GM18861 (cell line): Measurements from ENCODE around the gene SPATA31E1.
"Not testable (repeated sequence)": the region's sequence is repeated elsewhere in the genome, so short reads cannot be mapped to it uniquely, and the experiment has no call there.

ENCODE experiments used
- ATAC-seq: cut with Tn5 transposase; IDR thresholded peaks from one replicate; pipeline ENCODE4 v1.9.1; 2021; ENCODE audit not compliant: unreplicated experiment

Gene SPATA31E1

DNA sequence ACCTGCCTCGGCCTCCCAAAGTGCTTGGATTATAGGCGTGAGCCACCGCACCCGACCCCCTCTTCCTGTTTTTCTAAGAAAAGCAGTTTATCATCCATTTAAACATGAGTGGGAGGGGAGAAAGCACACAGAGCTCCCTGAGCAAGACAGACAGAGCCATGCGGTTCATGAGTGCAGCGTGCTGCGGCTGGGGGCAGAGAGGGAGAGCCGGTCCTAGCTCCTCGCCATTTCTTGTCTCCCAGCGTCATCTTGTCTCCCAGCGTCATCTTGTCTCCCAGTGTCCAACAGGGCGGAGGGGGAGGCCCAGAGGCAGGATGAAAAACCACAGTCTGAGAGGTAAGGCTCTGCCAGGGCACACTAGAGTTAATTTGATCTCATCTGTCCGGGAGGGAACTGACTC, 36.3 kb downstream of the SPATA31E1 start:
- not testable (repeated sequence) for ATAC-seq

DNA sequence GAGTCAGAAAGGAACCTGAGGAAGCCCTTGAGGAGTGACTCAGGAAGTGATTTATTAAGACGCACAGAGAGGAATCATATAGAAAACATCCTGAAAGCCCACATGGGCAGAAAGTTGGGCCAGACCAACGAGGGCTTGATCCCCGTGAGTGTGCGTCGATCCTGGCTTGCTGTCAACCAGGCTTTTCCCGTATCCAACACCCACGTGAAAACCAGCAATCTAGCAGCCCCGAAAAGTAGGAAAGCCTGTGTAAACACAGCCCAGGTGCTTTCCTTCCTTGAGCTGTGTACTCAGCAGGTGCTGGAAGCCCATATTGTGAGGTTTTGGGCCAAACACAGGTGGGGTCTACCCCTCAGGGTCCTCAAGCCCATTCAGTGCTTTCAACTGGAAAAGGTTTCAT, 38.9 kb downstream of the SPATA31E1 start:
- ATAC-seq: not testable (repeated sequence)

DNA sequence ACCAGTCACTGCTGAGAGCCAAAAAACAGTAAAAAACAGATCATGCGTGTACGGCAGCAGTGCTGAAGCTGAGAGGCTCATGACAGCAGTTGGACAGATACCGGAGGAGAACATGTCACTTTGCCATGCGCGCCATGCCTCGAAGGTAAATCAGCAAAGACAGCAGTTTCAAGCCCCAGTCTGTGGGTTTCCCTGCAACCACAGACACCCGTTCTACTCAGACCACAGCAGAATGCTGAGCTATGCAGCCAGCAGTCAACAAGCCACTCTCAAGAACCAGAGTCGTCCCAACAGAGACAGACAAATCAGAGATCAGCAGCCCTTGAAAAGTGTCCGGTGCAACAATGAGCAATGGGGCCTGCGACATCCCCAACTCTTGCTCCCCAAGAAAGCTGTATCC, 40.3 kb downstream of the SPATA31E1 start:
- not testable (repeated sequence) for ATAC-seq

DNA sequence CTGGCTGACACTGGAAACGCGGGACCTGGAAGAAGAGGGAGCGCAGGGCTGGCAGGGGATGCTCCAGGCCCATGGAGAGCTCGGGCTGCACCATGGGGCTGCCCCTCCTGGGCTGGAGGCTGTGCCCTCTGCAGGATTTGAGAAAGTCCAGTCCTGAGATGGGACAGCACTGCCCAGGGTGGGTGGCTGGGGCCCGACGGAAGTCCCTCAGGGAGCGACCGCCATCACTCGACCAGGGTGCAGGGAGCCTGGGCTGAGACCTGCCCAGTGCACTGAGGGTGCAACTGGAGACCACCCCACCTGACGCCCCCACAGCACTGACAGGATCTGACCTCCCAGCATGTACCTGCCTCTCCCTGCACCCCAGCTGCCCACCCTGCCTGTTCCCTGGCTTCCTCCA, 42.2 kb downstream of the SPATA31E1 start:
- not testable (repeated sequence) for ATAC-seq

DNA sequence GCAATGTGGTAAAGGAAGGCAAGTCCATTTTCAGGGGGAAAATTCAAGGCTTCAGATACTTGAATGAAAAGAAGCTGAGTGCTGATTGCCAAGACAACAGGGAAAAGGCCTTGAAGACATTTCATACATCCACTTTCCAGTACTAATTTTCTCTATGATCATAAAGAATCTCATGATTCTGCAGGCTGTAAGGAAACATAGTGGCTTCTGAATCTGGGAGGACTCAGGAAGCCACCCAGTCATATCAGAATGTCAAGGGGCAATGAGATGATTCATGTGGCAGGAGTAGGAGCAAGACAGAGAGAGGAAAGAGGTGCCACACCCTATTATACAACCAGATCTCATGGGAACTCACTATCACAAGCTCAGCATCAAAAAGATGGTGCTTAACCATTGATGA, 46.5 kb downstream of the SPATA31E1 start:
- not testable (repeated sequence) for ATAC-seq

DNA sequence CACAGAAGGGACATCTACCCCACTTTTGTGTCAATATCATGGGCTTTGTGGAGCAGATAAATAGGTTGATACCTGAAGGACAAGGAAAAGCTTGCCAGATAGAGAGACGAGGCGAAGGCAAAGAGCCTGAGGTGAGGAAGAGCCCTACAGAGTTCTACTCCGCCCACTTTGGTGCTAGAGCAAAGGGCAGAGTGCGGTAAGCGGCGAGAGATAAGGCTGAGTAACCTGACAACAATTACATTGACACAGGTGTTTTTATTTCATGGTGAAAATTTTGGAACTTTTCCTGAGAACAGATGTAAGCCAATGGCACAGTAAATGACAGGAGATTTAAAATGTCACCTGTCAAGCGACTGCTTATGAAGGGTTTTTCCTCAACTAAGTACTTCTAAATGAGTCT, 51.8 kb downstream of the SPATA31E1 start:
- not testable (repeated sequence) for ATAC-seq

DNA sequence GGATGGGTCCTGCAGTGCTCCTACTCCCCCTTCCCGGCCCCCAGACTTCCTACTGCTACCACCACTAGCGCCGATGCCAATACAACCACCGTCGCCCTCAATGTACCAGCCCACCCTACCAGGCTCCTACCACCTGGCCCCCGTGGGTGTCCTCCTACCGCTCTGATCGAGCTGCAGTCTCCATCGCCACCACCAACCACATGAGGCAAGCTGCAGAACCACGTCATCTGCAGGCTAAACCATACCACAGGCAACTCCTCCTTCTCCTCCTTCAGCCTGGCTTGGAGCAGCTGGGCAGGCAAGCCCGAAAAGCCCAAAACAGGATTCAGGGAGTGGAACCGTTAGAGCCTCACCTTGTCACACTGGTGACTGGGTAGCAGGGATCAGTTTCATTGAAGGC, 54.7 kb downstream of the SPATA31E1 start:
- ATAC-seq: not testable (repeated sequence)

DNA sequence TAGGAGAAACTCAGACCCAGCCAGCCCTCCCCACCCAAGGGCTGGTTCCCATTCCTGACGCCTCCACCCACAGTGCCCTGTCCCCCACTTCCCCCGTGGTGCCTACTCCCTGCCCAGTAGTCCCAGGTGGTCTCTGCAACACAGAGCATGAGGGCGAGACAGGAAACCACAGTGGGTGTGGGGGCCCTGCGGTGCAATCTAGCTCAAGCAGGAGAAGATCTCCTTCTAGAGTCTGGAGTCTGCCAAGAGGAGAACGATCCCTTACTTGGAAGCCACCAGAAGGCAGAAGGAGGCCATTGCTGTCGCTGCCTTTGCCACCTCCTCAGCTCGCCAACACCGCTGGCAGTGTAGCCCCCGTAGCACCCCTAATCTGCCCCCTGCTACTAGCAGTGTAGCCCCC, 55.2 kb downstream of the SPATA31E1 start:
- ATAC-seq: not testable (repeated sequence)

DNA sequence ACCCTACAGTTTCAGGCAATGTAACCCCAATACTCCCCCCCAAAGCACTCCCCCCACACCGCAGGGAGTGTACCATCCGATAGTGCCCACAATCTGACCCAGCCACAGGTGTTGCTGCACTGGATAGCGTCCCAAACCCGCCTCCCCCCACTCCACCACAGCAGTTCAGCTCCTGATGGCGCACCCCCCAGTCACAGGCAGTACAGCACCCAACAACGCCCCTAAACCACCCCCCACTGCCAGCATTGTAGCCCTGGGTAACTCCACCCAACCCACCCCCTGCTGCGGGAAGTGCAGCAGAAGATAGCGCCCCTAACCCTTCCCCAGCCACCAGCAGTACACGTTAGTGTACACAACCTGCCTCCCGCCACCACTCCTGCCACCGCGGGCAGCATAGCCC, 55.7 kb downstream of the SPATA31E1 start:
- ATAC-seq: not testable (repeated sequence)
